CD4-positive, alpha-beta memory T cell (primary cell): ENCODE data around the gene FJX1. TPM values are rescaled to one million over a fixed set of nuclear protein-coding genes. Genes with fewer than 3 reads are reported as not detected.

ENCODE experiments used
- CTCF ChIA-PET: fragments of 350-600 bp; sonication (Branson Sonifier 250); formaldehyde crosslinking; loops from one replicate; lab custom pipeline; 2021; ENCODE audit warnings: inconsistent platforms; ENCODE audit not compliant: partially characterized antibody; lab: Charles Lee
- POLR2A ChIA-PET: fragments of 350-600 bp; sonication (Branson Sonifier 250); formaldehyde crosslinking; loops from one replicate; lab custom pipeline; 2021; ENCODE audit not compliant: partially characterized antibody; lab: Charles Lee
- DNase-seq, 5 donors: peaks; one replicate each; pipeline versions ENCODE4 v3.0.0 to v3.0.0-alpha.2; 2020 to 2022; ENCODE audit warnings: mixed read lengths in 1 of 5
- H3K27ac ChIP-seq: one replicate; pipeline ENCODE4 v1.7.0; 2013; ENCODE audit warnings: low read depth, low read length
- H3K27me3 ChIP-seq: 2 replicates; pipeline ENCODE4 v1.7.0; 2013; ENCODE audit warnings: mild to moderate bottlenecking, low read length, moderate library complexity; ENCODE audit not compliant: insufficient read depth
- H3K36me3 ChIP-seq: 2 replicates; pipeline ENCODE4 v1.7.0; 2013; ENCODE audit warnings: mild to moderate bottlenecking, low read length, moderate library complexity; ENCODE audit not compliant: insufficient read depth
- H3K4me1 ChIP-seq: 2 replicates; pipeline ENCODE4 v1.7.0; 2013; ENCODE audit warnings: mild to moderate bottlenecking, low read length, moderate library complexity; ENCODE audit not compliant: insufficient read depth
- H3K4me3 ChIP-seq, 2 donors: one replicate each; pipeline ENCODE4 v1.7.0; 2013; ENCODE audit warnings: low read length in 2 of 2, mild to moderate bottlenecking in 1 of 2
- H3K9me3 ChIP-seq, 2 donors: one replicate each; pipeline ENCODE4 v1.7.0; 2013; ENCODE audit warnings: low read length in 2 of 2, control low read depth in 1 of 2; ENCODE audit not compliant: control insufficient read depth in 1 of 2
- H3K27ac Mint-ChIP-seq, 7 donors: one replicate each; pipeline ENCODE4 v1.8.0; 2020 to 2021; ENCODE audit warnings: mixed read lengths in 7 of 7, mild to moderate bottlenecking in 6 of 7, inconsistent platforms in 3 of 7, moderate library complexity in 3 of 7
- H3K27me3 Mint-ChIP-seq, 2 donors: one replicate each; pipeline ENCODE4 v1.8.0; 2020 to 2021; ENCODE audit warnings: mixed read lengths in 2 of 2
- H3K36me3 Mint-ChIP-seq, 2 donors: one replicate each; pipeline ENCODE4 v1.8.0; 2020 to 2021; ENCODE audit warnings: mixed read lengths in 2 of 2, inconsistent platforms in 1 of 2, mild to moderate bottlenecking in 1 of 2
- H3K4me1 Mint-ChIP-seq, 4 donors: one replicate each; pipeline ENCODE4 v1.8.0; 2020 to 2021; ENCODE audit warnings: mixed read lengths in 4 of 4, mild to moderate bottlenecking in 1 of 4
- H3K4me3 Mint-ChIP-seq, 8 donors: one replicate each; pipeline ENCODE4 v1.8.0; 2020 to 2021; ENCODE audit warnings: mixed read lengths in 8 of 8, mild to moderate bottlenecking in 7 of 8, moderate library complexity in 6 of 8, inconsistent platforms in 3 of 8
- H3K9me3 Mint-ChIP-seq, 8 donors: one replicate each; pipeline ENCODE4 v1.8.0; 2020 to 2021; ENCODE audit warnings: mixed read lengths in 8 of 8, mild to moderate bottlenecking in 5 of 8, inconsistent platforms in 3 of 8, moderate library complexity in 1 of 8
- intact Hi-C: fragments of 100-400 bp; cut with micrococcal nuclease; formaldehyde crosslinking; loops from one replicate; pipeline ENCODE4 v1.15.1; 2023
- polyA plus RNA-seq, 2 donors: library from polyadenylated mRNA; unstranded; fragments of 300-500 nt; fragmentation: Illumina TruSeq; gene quantifications; one replicate each; pipeline ENCODE4 v1.2.3, GENCODE V29; 2021
- total RNA-seq, 2 experiments: library from RNA; stranded (reverse); gene quantifications; one replicate each; pipeline ENCODE4 v1.2.3, GENCODE V29; 2021

Gene FJX1
- total and polyA plus RNA-seq, 4 experiments from 2014 or later: 0.10 TPM; not detected in 3

DNA sequence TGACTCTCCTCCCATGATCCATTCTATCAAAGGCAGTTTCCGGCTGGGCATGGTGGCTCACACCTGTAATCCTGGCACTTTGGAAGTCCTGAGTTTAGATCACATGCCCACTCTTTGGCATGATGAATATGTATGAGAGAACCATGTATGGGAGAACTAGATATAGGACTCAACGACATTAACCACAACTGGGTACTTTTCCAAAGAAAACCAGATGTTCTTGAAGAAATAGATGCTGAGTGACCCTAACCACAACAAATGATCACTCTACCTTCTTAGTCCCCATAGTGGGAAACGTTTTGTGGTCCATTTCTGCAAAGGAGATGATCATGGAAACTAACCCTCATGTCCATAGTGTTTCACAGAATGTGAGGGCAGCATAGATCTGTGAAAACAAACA, 13.6 kb downstream of the FJX1 start:
- H3K27ac Mint-ChIP-seq: no peak overlapping the region
- no peak overlapping the region for H3K4me3 Mint-ChIP-seq
- no peaks in the 10 kb centered on the region for H3K9me3 ChIP-seq
- H3K27ac ChIP-seq: no peak overlapping the region
- H3K4me1 Mint-ChIP-seq: no peaks in the 10 kb centered on the region
- no peaks in the 10 kb centered on the region for H3K9me3 Mint-ChIP-seq
- H3K27me3 Mint-ChIP-seq: peaks cover 46 to 48% of the 10 kb centered on the region in 2 donors
- ChIA-PET CTCF (no interaction called here), POLR2A (no interaction called here)
- peaks cover 8% of the 10 kb centered on the region for H3K27me3 ChIP-seq
- no peaks in the 10 kb centered on the region for H3K4me1 ChIP-seq
- H3K36me3 ChIP-seq: no peaks in the 10 kb centered on the region
- H3K36me3 Mint-ChIP-seq: no peaks in the 10 kb centered on the region
- H3K4me3 ChIP-seq: no peak overlapping the region
- no peak for DNase-seq
- intact Hi-C loops: no loop called here

DNA sequence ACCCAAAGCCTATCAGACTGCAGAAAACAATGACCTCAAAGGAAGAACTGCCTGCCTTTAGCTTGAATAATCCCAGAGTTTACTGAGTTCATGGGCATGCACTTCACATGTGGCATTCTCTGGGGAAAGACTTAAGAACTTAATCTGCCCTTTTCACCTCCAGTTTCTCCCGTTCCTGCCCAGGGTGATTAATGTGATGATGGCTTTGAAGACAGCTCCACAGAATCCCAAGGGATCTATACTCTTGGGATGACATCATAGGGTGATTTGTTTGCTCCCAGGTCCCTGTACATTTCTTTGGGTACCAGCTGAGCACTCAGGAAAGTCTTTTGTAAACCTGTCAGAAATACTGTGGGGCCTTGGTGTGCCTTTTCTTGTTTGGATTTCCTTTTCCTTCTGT, 14.0 kb downstream of the FJX1 start:
- Mint-ChIP-seq H3K36me3 (no peaks in the 10 kb centered on the region), H3K4me3 (no peak overlapping the region), H3K4me1 (no peaks in the 10 kb centered on the region), H3K27me3 (peaks cover 44 to 47% of the 10 kb centered on the region in 2 donors), H3K9me3 (no peaks in the 10 kb centered on the region), H3K27ac (no peak overlapping the region)
- H3K4me1 ChIP-seq: no peaks in the 10 kb centered on the region
- no peak overlapping the region for H3K27ac ChIP-seq
- no peaks in the 10 kb centered on the region for H3K36me3 ChIP-seq
- ChIA-PET POLR2A (no interaction called here), CTCF (no interaction called here)
- H3K27me3 ChIP-seq: peaks cover 8% of the 10 kb centered on the region
- no peak overlapping the region for H3K4me3 ChIP-seq
- no peak for DNase-seq
- intact Hi-C loops: no loop called here
- H3K9me3 ChIP-seq: no peaks in the 10 kb centered on the region

DNA sequence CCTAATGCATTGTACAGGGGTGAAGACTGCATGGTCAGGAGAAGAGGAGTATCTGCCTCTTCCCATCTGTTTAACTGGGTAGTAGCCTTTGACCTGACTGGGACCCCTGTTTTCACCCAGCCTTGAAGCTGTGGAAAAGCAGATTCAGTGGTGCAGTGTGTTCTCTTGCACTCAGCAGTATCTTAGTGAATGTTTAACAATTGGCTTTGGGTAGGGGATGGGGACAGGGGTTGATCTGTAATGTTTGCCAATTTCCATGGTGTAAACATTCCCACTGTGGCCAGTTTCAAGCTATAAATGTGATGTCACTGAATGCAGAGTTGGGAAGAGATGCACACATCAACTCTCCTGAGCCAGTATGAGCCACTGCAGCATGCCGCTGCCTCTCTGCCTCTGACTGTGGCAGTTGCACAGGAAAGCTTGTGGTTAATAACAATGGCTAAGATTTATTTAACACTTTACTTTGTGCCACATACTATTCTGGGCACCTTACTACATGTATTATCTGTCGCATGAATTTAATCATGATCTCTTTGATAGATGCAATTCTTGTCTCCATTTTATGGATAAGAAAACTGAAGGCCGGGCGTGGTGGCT, 15.7 kb downstream of the FJX1 start:
- Histone ChIP-seq H3K9me3 (no peaks in the 10 kb centered on the region), H3K27ac (no peak overlapping the region), H3K36me3 (no peaks in the 10 kb centered on the region), H3K4me3 (no peak overlapping the region), H3K27me3 (peaks cover 8% of the 10 kb centered on the region), H3K4me1 (no peaks in the 10 kb centered on the region)
- H3K4me1 Mint-ChIP-seq: no peaks in the 10 kb centered on the region
- H3K9me3 Mint-ChIP-seq: no peaks in the 10 kb centered on the region
- H3K27me3 Mint-ChIP-seq: peaks cover 35 to 36% of the 10 kb centered on the region in 2 donors
- ChIA-PET POLR2A (no interaction called here), CTCF (no interaction called here)
- intact Hi-C loops: no loop called here
- H3K4me3 Mint-ChIP-seq: no peak overlapping the region
- H3K27ac Mint-ChIP-seq: no peak overlapping the region
- no peak for DNase-seq
- H3K36me3 Mint-ChIP-seq: no peaks in the 10 kb centered on the region

DNA sequence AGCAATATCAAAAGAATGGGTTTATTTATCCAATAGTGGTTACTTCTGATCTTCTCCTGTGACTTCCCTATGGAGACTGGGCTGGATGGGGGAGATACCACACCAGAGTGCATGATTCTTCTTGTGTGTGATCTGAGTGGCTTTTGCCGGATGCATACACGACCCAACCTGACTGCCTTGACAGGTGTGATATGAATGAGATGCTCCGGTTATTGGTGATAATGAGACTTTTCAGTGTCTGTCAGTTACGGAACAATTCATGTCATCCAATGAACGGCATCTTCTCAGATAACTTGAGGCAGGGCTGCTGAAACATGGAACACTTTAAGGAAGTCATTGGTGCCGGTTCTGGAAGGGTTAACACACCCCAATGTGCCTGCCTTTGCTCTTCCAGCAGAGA, 17.7 kb downstream of the FJX1 start:
- Histone ChIP-seq H3K9me3 (no peaks in the 10 kb centered on the region), H3K27ac (no peak overlapping the region), H3K36me3 (no peaks in the 10 kb centered on the region), H3K27me3 (peaks cover 8% of the 10 kb centered on the region), H3K4me1 (no peaks in the 10 kb centered on the region), H3K4me3 (no peak overlapping the region)
- Mint-ChIP-seq H3K36me3 (no peaks in the 10 kb centered on the region), H3K27ac (no peak overlapping the region), H3K9me3 (no peaks in the 10 kb centered on the region), H3K4me3 (no peak overlapping the region), H3K27me3 (peaks cover 23 to 28% of the 10 kb centered on the region in 2 donors), H3K4me1 (no peaks in the 10 kb centered on the region)
- CTCF ChIA-PET: interaction anchor here (0.6 to 1.3 kb wide), 2 partner anchors 22 to 286 kb away, joined by 3 to 4 read pairs; no protein-coding TSS in a partner anchor
- POLR2A ChIA-PET: no interaction called here
- no peak for DNase-seq
- intact Hi-C loops: no loop called here

DNA sequence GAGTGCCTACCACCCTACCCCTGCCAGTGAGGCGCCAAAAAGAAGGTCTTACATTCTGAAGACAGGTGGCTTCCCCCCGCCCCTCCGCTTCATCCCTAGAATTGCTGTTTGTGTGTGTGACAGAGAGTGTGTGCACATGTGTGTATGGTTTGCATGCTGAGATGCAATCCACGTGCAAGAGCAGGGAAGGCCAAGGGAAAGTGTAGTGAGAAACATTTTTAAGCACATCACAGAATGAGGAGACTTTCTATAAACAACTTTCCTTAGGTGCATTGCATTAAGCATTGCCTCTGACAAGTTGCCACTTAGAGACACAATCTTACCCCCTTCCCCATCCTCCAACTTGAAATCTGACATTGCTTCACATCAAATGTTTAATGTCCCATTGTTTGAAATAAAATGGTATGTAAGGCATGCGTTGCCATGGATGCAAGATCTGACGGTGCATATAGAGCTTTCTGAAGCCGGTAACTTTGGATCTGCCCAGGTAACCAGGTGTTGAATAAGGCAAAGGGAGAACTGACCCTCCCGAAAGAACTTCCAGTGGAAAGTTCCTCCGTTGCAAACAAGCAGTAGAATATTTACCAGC, 21.4 kb downstream of the FJX1 start:
- Histone ChIP-seq H3K27ac (no peak overlapping the region), H3K36me3 (no peaks in the 10 kb centered on the region), H3K4me3 (no peak overlapping the region), H3K27me3 (peaks cover 4% of the 10 kb centered on the region), H3K9me3 (no peaks in the 10 kb centered on the region), H3K4me1 (no peaks in the 10 kb centered on the region)
- intact Hi-C loops: no loop called here
- Mint-ChIP-seq H3K36me3 (no peaks in the 10 kb centered on the region), H3K4me3 (no peak overlapping the region), H3K27me3 (peaks cover 17% of the 10 kb centered on the region in 2 donors), H3K27ac (no peak overlapping the region), H3K4me1 (no peaks in the 10 kb centered on the region), H3K9me3 (no peaks in the 10 kb centered on the region)
- POLR2A ChIA-PET: no interaction called here
- CTCF ChIA-PET: no interaction called here
- no peak for DNase-seq

DNA sequence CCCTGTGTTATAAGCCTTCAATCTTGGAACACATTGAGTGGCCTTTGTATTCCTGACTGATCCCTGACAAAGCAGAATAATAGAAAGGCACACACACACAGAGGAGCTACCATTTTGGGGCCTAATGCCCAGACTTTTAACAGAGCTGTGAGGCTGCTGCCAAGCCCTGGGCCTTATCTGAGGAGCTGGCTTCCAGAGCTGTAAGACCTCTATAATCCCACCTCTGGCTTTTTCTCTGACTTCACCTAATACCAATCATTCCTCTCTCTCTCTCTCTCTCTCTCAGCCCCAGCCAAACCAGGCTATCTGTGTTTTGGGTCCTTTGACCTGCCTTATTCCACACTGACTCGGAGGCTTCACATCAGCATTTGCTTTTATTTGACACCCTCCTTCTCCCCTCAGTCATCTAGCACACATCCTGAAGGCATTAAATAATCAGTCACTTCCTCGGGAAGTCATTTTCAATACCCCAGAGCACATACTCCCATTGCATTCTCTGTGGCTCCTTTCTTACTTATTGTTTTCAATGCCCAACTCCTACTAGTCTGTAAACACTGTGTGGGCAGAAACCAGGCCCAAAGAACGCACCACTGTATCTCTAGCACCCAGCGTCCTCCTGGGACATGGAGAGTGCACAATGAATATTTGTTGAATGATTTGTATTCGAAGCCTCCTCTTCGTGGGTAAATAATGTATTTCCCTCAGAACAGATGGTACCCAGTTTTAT, 23.1 kb downstream of the FJX1 start:
- Mint-ChIP-seq H3K27me3 (peaks cover 9 to 10% of the 10 kb centered on the region in 2 donors), H3K27ac (no peak overlapping the region), H3K4me3 (no peak overlapping the region), H3K36me3 (no peaks in the 10 kb centered on the region), H3K9me3 (peaks cover 0 to 3% (median 0%) of the 10 kb centered on the region in 8 donors), H3K4me1 (no peaks in the 10 kb centered on the region)
- intact Hi-C loops: no loop called here
- POLR2A ChIA-PET: no interaction called here
- H3K36me3 ChIP-seq: no peaks in the 10 kb centered on the region
- no peak overlapping the region for H3K27ac ChIP-seq
- no peaks in the 10 kb centered on the region for H3K27me3 ChIP-seq
- no peak for DNase-seq
- H3K4me1 ChIP-seq: no peaks in the 10 kb centered on the region
- no peak overlapping the region for H3K4me3 ChIP-seq
- CTCF ChIA-PET: no interaction called here
- H3K9me3 ChIP-seq: no peaks in the 10 kb centered on the region

DNA sequence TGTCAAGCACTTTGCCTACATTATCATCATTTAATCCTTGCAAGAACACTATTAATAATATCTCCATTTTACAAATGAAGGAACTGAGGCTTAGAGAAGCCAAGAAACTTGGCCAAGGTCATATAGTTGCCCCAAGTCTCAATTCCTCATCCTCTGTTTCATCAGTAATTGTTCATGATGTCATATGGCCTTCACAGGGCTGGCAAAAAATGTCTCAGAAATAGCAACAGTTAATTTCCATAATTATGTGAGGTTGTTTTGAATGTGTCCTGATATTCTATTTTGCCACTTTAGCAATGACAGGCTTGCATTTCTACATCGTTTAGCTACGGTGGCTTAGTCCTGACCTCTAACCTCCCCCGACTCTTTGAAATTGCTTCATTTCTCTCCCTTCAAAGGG, 23.7 kb downstream of the FJX1 start:
- Mint-ChIP-seq H3K9me3 (peaks cover 0 to 3% (median 0%) of the 10 kb centered on the region in 8 donors), H3K27ac (no peak overlapping the region), H3K4me3 (no peak overlapping the region), H3K36me3 (no peaks in the 10 kb centered on the region), H3K4me1 (no peaks in the 10 kb centered on the region), H3K27me3 (peaks cover 6 to 8% of the 10 kb centered on the region in 2 donors)
- no peaks in the 10 kb centered on the region for H3K27me3 ChIP-seq
- intact Hi-C loops: no loop called here
- CTCF ChIA-PET: no interaction called here
- no peak overlapping the region for H3K4me3 ChIP-seq
- H3K36me3 ChIP-seq: no peaks in the 10 kb centered on the region
- POLR2A ChIA-PET: no interaction called here
- no peaks in the 10 kb centered on the region for H3K4me1 ChIP-seq
- no peak overlapping the region for H3K27ac ChIP-seq
- no peaks in the 10 kb centered on the region for H3K9me3 ChIP-seq
- DNase-seq: no peak
